Naive thymus-derived CD4-positive, alpha-beta T cell (primary cell): ENCODE results near the gene GLP2R. TPM values are rescaled to one million over a fixed set of nuclear protein-coding genes. Genes with fewer than 3 reads are reported as not detected.

Source experiments
- ATAC-seq: fragments of 150-1000 bp; cut with Tn5 transposase; 2 replicates; pipeline ENCODE4 v1.10.0; 2021; ENCODE audit warnings: mild to moderate bottlenecking, moderate library complexity
- CTCF ChIA-PET: fragments of 350-600 bp; sonication (Branson Sonifier 250); formaldehyde crosslinking; loops from one replicate; lab custom pipeline; 2021; ENCODE audit warnings: antibody characterized with exemption; lab: Charles Lee
- POLR2A ChIA-PET: fragments of 350-600 bp; sonication (Branson Sonifier 250); formaldehyde crosslinking; loops from one replicate; lab custom pipeline; 2021; ENCODE audit warnings: antibody characterized with exemption, inconsistent platforms; lab: Charles Lee
- DNase-seq, 9 donors: peaks; one replicate each; pipeline versions ENCODE4 v3.0.0 to v3.0.0-alpha.2; 2020 to 2022; ENCODE audit warnings: mixed read lengths in 1 of 9
- H3K27ac ChIP-seq: one replicate; pipeline ENCODE4 v1.7.0; 2013; ENCODE audit warnings: mild to moderate bottlenecking, low read depth, low read length, moderate library complexity
- H3K27me3 ChIP-seq, 2 donors: one replicate each; pipeline ENCODE4 v1.7.0; 2013; ENCODE audit warnings: low read length in 2 of 2, mild to moderate bottlenecking in 2 of 2, moderate library complexity in 2 of 2; ENCODE audit not compliant: control insufficient read depth in 2 of 2, insufficient read depth in 2 of 2
- H3K36me3 ChIP-seq, 3 experiments: 1 replicate in 2 of 3; 2 replicates in 1 of 3; pipeline ENCODE4 v1.7.0; 2013; ENCODE audit warnings: low read length in 3 of 3, mild to moderate bottlenecking in 3 of 3, moderate library complexity in 1 of 3; ENCODE audit not compliant: insufficient read depth in 3 of 3, control insufficient read depth in 2 of 3
- H3K4me1 ChIP-seq, 2 donors: one replicate each; pipeline ENCODE4 v1.7.0; 2013; ENCODE audit warnings: low read length in 2 of 2, mild to moderate bottlenecking in 2 of 2, moderate library complexity in 1 of 2; ENCODE audit not compliant: control insufficient read depth in 2 of 2, insufficient read depth in 2 of 2
- H3K4me3 ChIP-seq: 2 replicates; pipeline ENCODE4 v1.7.0; 2013; ENCODE audit warnings: mild to moderate bottlenecking, low read length
- H3K9me3 ChIP-seq, 3 experiments: 1 replicate in 2 of 3; 2 replicates in 1 of 3; pipeline ENCODE4 v1.7.0; 2013; ENCODE audit warnings: low read length in 3 of 3; ENCODE audit not compliant: control insufficient read depth in 2 of 3
- H3K27ac Mint-ChIP-seq, 9 donors: one replicate each; pipeline ENCODE4 v1.8.0; 2020 to 2022; ENCODE audit warnings: mixed read lengths in 9 of 9, mild to moderate bottlenecking in 8 of 9, moderate library complexity in 5 of 9, inconsistent platforms in 2 of 9
- H3K27me3 Mint-ChIP-seq, 5 donors: one replicate each; pipeline ENCODE4 v1.8.0; 2021 to 2022; ENCODE audit warnings: mixed read lengths in 5 of 5, mild to moderate bottlenecking in 1 of 5
- H3K36me3 Mint-ChIP-seq, 5 donors: one replicate each; pipeline ENCODE4 v1.8.0; 2020 to 2022; ENCODE audit warnings: mixed read lengths in 5 of 5, mild to moderate bottlenecking in 3 of 5, inconsistent platforms in 1 of 5
- H3K4me1 Mint-ChIP-seq, 7 donors: one replicate each; pipeline ENCODE4 v1.8.0; 2020 to 2022; ENCODE audit warnings: mixed read lengths in 7 of 7, mild to moderate bottlenecking in 3 of 7, inconsistent platforms in 1 of 7
- H3K4me3 Mint-ChIP-seq, 10 donors: one replicate each; pipeline ENCODE4 v1.8.0; 2020 to 2022; ENCODE audit warnings: mild to moderate bottlenecking in 10 of 10, mixed read lengths in 10 of 10, moderate library complexity in 6 of 10, inconsistent platforms in 2 of 10
- H3K9me3 Mint-ChIP-seq, 11 donors: one replicate each; pipeline ENCODE4 v1.8.0; 2020 to 2022; ENCODE audit warnings: mixed read lengths in 11 of 11, mild to moderate bottlenecking in 4 of 11, inconsistent platforms in 1 of 11, moderate library complexity in 1 of 11
- intact Hi-C, 2 donors: fragments of 100-400 bp; cut with micrococcal nuclease; formaldehyde crosslinking; loops; one replicate each; pipeline ENCODE4 v1.15.1; 2023
- polyA plus RNA-seq, 2 donors: library from polyadenylated mRNA; unstranded; fragments of 300-500 nt; fragmentation: Illumina TruSeq; gene quantifications; one replicate each; pipeline ENCODE4 v1.2.3, GENCODE V29; 2021
- total RNA-seq, 6 experiments: library from RNA in 5 of 6; stranded (reverse) in 5 of 6; gene quantifications; 1 replicate in 5 of 6; 2 replicates in 1 of 6; pipeline ENCODE4 v1.2.3 and lab custom pipeline; 2021 to 2026

Gene GLP2R
- total and polyA plus RNA-seq, 7 experiments from 2014 or later = not detected

GRCh38 chr17:9845306-9845705 lies 19.6 kb downstream of the GLP2R start:
- H3K4me3 Mint-ChIP-seq = no peak overlapping the region
- peaks cover 0 to 4% (median 0%) of the 10 kb centered on the region in 5 donors for H3K36me3 Mint-ChIP-seq
- intact Hi-C loops = no loop called here
- no peak overlapping the region for H3K27ac Mint-ChIP-seq
- peaks cover 0 to 7% (median 0%) of the 10 kb centered on the region in 11 donors for H3K9me3 Mint-ChIP-seq
- H3K27me3 Mint-ChIP-seq = peaks cover 0 to 26% (median 8%) of the 10 kb centered on the region in 5 donors
- peaks cover 0 to 1% (median 0%) of the 10 kb centered on the region in 7 donors for H3K4me1 Mint-ChIP-seq
- POLR2A ChIA-PET = no interaction called here
- H3K4me3 ChIP-seq = no peak overlapping the region
- H3K9me3 ChIP-seq = no peaks in the 10 kb centered on the region
- H3K27ac ChIP-seq = no peak overlapping the region
- ATAC-seq = no peak
- H3K36me3 ChIP-seq = no peaks in the 10 kb centered on the region
- CTCF ChIA-PET = no interaction called here
- DNase-seq = no peak
- H3K27me3 ChIP-seq = no peaks in the 10 kb centered on the region
- no peaks in the 10 kb centered on the region for H3K4me1 ChIP-seq

GRCh38 chr17:9850151-9850550 lies 24.4 kb downstream of the GLP2R start:
- no peak for DNase-seq
- peaks cover 0 to 7% (median 3%) of the 10 kb centered on the region in 11 donors for H3K9me3 Mint-ChIP-seq
- no peaks in the 10 kb centered on the region for H3K27me3 ChIP-seq
- CTCF ChIA-PET = no interaction called here
- H3K4me3 Mint-ChIP-seq = no peak overlapping the region
- no peak overlapping the region for H3K27ac Mint-ChIP-seq
- H3K36me3 Mint-ChIP-seq = no peaks in the 10 kb centered on the region
- no peaks in the 10 kb centered on the region for H3K36me3 ChIP-seq
- no peak overlapping the region for H3K27ac ChIP-seq
- H3K9me3 ChIP-seq = no peaks in the 10 kb centered on the region
- H3K4me1 Mint-ChIP-seq = peaks cover 0 to 1% (median 0%) of the 10 kb centered on the region in 7 donors
- H3K27me3 Mint-ChIP-seq = peaks cover 0 to 12% (median 5%) of the 10 kb centered on the region in 5 donors
- POLR2A ChIA-PET = no interaction called here
- intact Hi-C loops = no loop called here
- no peak overlapping the region for H3K4me3 ChIP-seq
- H3K4me1 ChIP-seq = no peaks in the 10 kb centered on the region
- no peak for ATAC-seq

- peaks cover 0 to 14% (median 12%) of the 10 kb centered on the region in 5 donors for H3K27me3 Mint-ChIP-seq
- no peak overlapping the region for H3K4me3 Mint-ChIP-seq
- POLR2A ChIA-PET = no interaction called here
- peaks cover 0 to 21% (median 5%) of the 10 kb centered on the region in 11 donors for H3K9me3 Mint-ChIP-seq
- no peak overlapping the region for H3K27ac Mint-ChIP-seq
- H3K36me3 Mint-ChIP-seq = no peaks in the 10 kb centered on the region
- Histone ChIP-seq H3K36me3 (no peaks in the 10 kb centered on the region), H3K27ac (no peak overlapping the region), H3K4me3 (no peak overlapping the region), H3K27me3 (no peaks in the 10 kb centered on the region), H3K9me3 (no peaks in the 10 kb centered on the region), H3K4me1 (no peaks in the 10 kb centered on the region)
- H3K4me1 Mint-ChIP-seq = no peaks in the 10 kb centered on the region
- ATAC-seq = no peak
- CTCF ChIA-PET = no interaction called here
- no peak for DNase-seq
- intact Hi-C loops = no loop called here
These were observed 28.5 kb downstream of the GLP2R start for GRCh38 chr17:9854255-9854654.

GRCh38 chr17:9855036-9855435 lies 29.3 kb downstream of the GLP2R start:
- ChIA-PET POLR2A (no interaction called here), CTCF (no interaction called here)
- H3K9me3 Mint-ChIP-seq = peaks cover 0 to 26% (median 5%) of the 10 kb centered on the region in 11 donors
- H3K36me3 Mint-ChIP-seq = no peaks in the 10 kb centered on the region
- intact Hi-C loops = no loop called here
- no peaks in the 10 kb centered on the region for H3K36me3 ChIP-seq
- no peaks in the 10 kb centered on the region for H3K4me1 ChIP-seq
- DNase-seq = no peak
- no peaks in the 10 kb centered on the region for H3K4me1 Mint-ChIP-seq
- no peak overlapping the region for H3K4me3 Mint-ChIP-seq
- H3K27ac Mint-ChIP-seq = no peak overlapping the region
- H3K27me3 ChIP-seq = no peaks in the 10 kb centered on the region
- no peak overlapping the region for H3K27ac ChIP-seq
- H3K27me3 Mint-ChIP-seq = peaks cover 0 to 16% (median 12%) of the 10 kb centered on the region in 5 donors
- no peaks in the 10 kb centered on the region for H3K9me3 ChIP-seq
- ATAC-seq = no peak
- no peak overlapping the region for H3K4me3 ChIP-seq

GRCh38 chr17:9859781-9860180 lies 34.1 kb downstream of the GLP2R start:
- Histone ChIP-seq H3K9me3 (peaks cover 0 to 3% (median 0%) of the 10 kb centered on the region in 3 experiments), H3K27ac (no peak overlapping the region), H3K4me1 (no peaks in the 10 kb centered on the region), H3K36me3 (no peaks in the 10 kb centered on the region), H3K27me3 (no peaks in the 10 kb centered on the region), H3K4me3 (no peak overlapping the region)
- Mint-ChIP-seq H3K36me3 (no peaks in the 10 kb centered on the region), H3K27me3 (peaks cover 0 to 12% (median 3%) of the 10 kb centered on the region in 5 donors), H3K4me3 (no peak overlapping the region), H3K9me3 (peaks cover 0 to 55% (median 12%) of the 10 kb centered on the region in 11 donors), H3K27ac (no peak overlapping the region), H3K4me1 (no peaks in the 10 kb centered on the region)
- intact Hi-C loops = no loop called here
- POLR2A ChIA-PET = no interaction called here
- CTCF ChIA-PET = no interaction called here
- ATAC-seq (no peak), DNase-seq (no peak)

- Histone ChIP-seq H3K27me3 (no peaks in the 10 kb centered on the region), H3K27ac (no peak overlapping the region), H3K9me3 (peaks cover 0 to 3% (median 0%) of the 10 kb centered on the region in 3 experiments), H3K4me3 (no peak overlapping the region), H3K4me1 (no peaks in the 10 kb centered on the region), H3K36me3 (no peaks in the 10 kb centered on the region)
- H3K36me3 Mint-ChIP-seq = peaks cover 0 to 4% (median 0%) of the 10 kb centered on the region in 5 donors
- no peak overlapping the region for H3K4me3 Mint-ChIP-seq
- H3K27me3 Mint-ChIP-seq = peaks cover 0 to 16% (median 3%) of the 10 kb centered on the region in 5 donors
- POLR2A ChIA-PET = no interaction called here
- no peaks in the 10 kb centered on the region for H3K4me1 Mint-ChIP-seq
- DNase-seq (no peak), ATAC-seq (no peak)
- CTCF ChIA-PET = no interaction called here
- intact Hi-C loops = no loop called here
- no peak overlapping the region for H3K27ac Mint-ChIP-seq
- H3K9me3 Mint-ChIP-seq = peaks cover 0 to 60% (median 13%) of the 10 kb centered on the region in 11 donors
These were observed 35.1 kb downstream of the GLP2R start for GRCh38 chr17:9860851-9861250.

GRCh38 chr17:9862220-9862619 lies 36.5 kb downstream of the GLP2R start:
- intact Hi-C loops = no loop called here

More at GRCh38 chr17:9862220-9862619, 36.5 kb downstream of the GLP2R start:
- Histone ChIP-seq H3K4me1 (no peaks in the 10 kb centered on the region), H3K4me3 (no peak overlapping the region), H3K27ac (no peak overlapping the region), H3K36me3 (no peaks in the 10 kb centered on the region), H3K9me3 (peaks cover 0 to 3% (median 0%) of the 10 kb centered on the region in 3 experiments), H3K27me3 (no peaks in the 10 kb centered on the region)
- Mint-ChIP-seq H3K27me3 (peaks cover 0 to 16% (median 3%) of the 10 kb centered on the region in 5 donors), H3K4me3 (no peak overlapping the region), H3K36me3 (peaks cover 0 to 4% (median 0%) of the 10 kb centered on the region in 5 donors), H3K27ac (no peak overlapping the region), H3K9me3 (peaks cover 0 to 53% (median 13%) of the 10 kb centered on the region in 11 donors), H3K4me1 (no peaks in the 10 kb centered on the region)
- ATAC-seq = no peak
- POLR2A ChIA-PET = no interaction called here
- DNase-seq = no peak
- CTCF ChIA-PET = no interaction called here
